Upper lobe of left lung (tissue), 4 donors: Measurements from ENCODE around the gene SLC25A21.

Source experiments
- EP300 ChIP-seq, 4 donors: sonication (generic); formaldehyde crosslinking; IDR thresholded peaks; one replicate each; pipeline ENCODE4 v1.5.1; 2017; ENCODE audit warnings: antibody characterized with exemption in 4 of 4, control low read depth in 2 of 4
- POLR2A ChIP-seq, 4 donors: fragments of 450-650 bp; IDR thresholded peaks; one replicate each; pipeline ENCODE4 v1.5.1; 2016 to 2017; ENCODE audit warnings: antibody characterized with exemption in 4 of 4, mild to moderate bottlenecking in 2 of 4
- POLR2AphosphoS5 ChIP-seq, 2 donors: sonication (generic); formaldehyde crosslinking; IDR thresholded peaks; one replicate each; pipeline ENCODE4 v1.5.1; 2017; ENCODE audit warnings: antibody characterized with exemption in 2 of 2
- TF ChIP-seq, protein P1 (sequence below), 6 experiments: fragments of 450-650 bp in 4 of 6; fragments of 200-600 bp in 2 of 6; sonication (generic) in 2 of 6; IDR thresholded peaks; one replicate each; pipeline ENCODE4 v1.5.1; 2016 to 2019; ENCODE audit warnings: antibody characterized with exemption in 6 of 6

DNA sequence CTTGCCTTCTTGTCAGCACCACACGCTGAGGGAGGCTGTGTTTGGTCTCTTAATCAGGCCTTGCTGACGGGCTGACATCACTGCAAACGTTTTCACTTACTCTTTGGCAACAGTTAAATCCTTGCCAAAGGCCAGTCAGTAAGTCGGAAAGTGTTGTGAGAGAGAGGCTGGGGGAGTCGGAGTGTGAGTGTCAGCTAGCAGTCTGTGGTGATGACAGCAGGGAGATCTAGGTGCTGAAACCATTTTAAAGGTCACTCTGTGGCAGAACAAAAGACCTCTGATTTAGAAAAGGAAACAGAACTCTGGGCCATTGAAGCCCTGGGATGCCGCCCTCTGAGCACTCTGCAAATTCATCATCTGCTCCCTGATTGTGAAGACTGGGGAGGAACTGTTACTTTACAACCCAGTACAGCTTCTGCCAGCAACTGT, 367.3 kb downstream of the SLC25A21 start:
- TF ChIP-seq POLR2AphosphoS5 (IDR thresholded peaks at IDR 0.05): no peak
- TF ChIP-seq EP300 (IDR thresholded peaks at IDR 0.05): no peak
- TF ChIP-seq, protein P1, sequence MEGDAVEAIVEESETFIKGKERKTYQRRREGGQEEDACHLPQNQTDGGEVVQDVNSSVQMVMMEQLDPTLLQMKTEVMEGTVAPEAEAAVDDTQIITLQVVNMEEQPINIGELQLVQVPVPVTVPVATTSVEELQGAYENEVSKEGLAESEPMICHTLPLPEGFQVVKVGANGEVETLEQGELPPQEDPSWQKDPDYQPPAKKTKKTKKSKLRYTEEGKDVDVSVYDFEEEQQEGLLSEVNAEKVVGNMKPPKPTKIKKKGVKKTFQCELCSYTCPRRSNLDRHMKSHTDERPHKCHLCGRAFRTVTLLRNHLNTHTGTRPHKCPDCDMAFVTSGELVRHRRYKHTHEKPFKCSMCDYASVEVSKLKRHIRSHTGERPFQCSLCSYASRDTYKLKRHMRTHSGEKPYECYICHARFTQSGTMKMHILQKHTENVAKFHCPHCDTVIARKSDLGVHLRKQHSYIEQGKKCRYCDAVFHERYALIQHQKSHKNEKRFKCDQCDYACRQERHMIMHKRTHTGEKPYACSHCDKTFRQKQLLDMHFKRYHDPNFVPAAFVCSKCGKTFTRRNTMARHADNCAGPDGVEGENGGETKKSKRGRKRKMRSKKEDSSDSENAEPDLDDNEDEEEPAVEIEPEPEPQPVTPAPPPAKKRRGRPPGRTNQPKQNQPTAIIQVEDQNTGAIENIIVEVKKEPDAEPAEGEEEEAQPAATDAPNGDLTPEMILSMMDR (IDR thresholded peaks at IDR 0.05): no peak
- TF ChIP-seq POLR2A (IDR thresholded peaks at IDR 0.05): no peak
